GM23338 (cell line): ENCODE data around the gene CYP27A1.

Experiments
- CREB1 ChIP-seq: fragments of 250-450 bp; sonication (Bioruptor Pico); IDR thresholded peaks from 2 replicates; pipeline ENCODE4 v1.5.0; 2020; ENCODE audit warnings: low read depth, mild to moderate bottlenecking, moderate library complexity
- EZH2 ChIP-seq: fragments of 200-600 bp; sonication (generic); IDR thresholded peaks from one replicate; pipeline ENCODE4 v1.8.0; 2017; ENCODE audit warnings: antibody characterized with exemption, mild to moderate bottlenecking, low read depth; ENCODE audit not compliant: unreplicated experiment
- EZH2phosphoT487 ChIP-seq: fragments of 200-600 bp; sonication (generic); IDR thresholded peaks from one replicate; pipeline ENCODE4 v1.8.1; 2018; ENCODE audit warnings: antibody characterized with exemption; ENCODE audit not compliant: unreplicated experiment
- JUNB ChIP-seq: IDR thresholded peaks from one replicate; pipeline ENCODE4 v1.6.1; 2016; ENCODE audit warnings: antibody characterized with exemption; ENCODE audit not compliant: unreplicated experiment
- NANOG ChIP-seq: IDR thresholded peaks from 2 replicates; pipeline ENCODE4 v1.6.1; 2016; ENCODE audit warnings: antibody characterized with exemption, borderline replicate concordance
- POLR2AphosphoS5 ChIP-seq: IDR thresholded peaks from 2 replicates; pipeline ENCODE4 v1.6.1; 2016; ENCODE audit warnings: antibody characterized with exemption, low read depth
- STAT1 ChIP-seq: IDR thresholded peaks from one replicate; pipeline ENCODE4 v1.6.1; 2016; ENCODE audit warnings: antibody characterized with exemption; ENCODE audit not compliant: unreplicated experiment
- ZNF114 ChIP-seq: fragments of 250-450 bp; sonication (Bioruptor Pico); IDR thresholded peaks from 2 replicates; pipeline ENCODE4 v1.5.0; 2020; ENCODE audit warnings: mild to moderate bottlenecking, moderate library complexity
- TF ChIP-seq, protein P1 (sequence below), 2 experiments: fragments of 200-600 bp in 1 of 2; sonication (generic) in 1 of 2; conservative IDR thresholded peaks; 2 replicates each; pipeline versions ENCODE4 v1.5.1 to v1.6.1; 2016 to 2017; ENCODE audit warnings: antibody characterized with exemption in 2 of 2, low read depth in 2 of 2, mild to moderate bottlenecking in 2 of 2, moderate library complexity in 1 of 2
- TF ChIP-seq, protein P2 (sequence below): IDR thresholded peaks from one replicate; pipeline ENCODE4 v1.6.1; 2018; ENCODE audit warnings: antibody characterized with exemption; ENCODE audit not compliant: unreplicated experiment
- TF ChIP-seq, protein P3 (sequence below): IDR thresholded peaks from 2 replicates; pipeline ENCODE4 v1.6.1; 2016; ENCODE audit warnings: antibody characterized with exemption
- TF ChIP-seq, protein P4 (sequence below): fragments of 250-450 bp; sonication (Bioruptor Pico); IDR thresholded peaks from 2 replicates; pipeline ENCODE4 v1.5.0; 2020; ENCODE audit warnings: mild to moderate bottlenecking, moderate library complexity

DNA sequence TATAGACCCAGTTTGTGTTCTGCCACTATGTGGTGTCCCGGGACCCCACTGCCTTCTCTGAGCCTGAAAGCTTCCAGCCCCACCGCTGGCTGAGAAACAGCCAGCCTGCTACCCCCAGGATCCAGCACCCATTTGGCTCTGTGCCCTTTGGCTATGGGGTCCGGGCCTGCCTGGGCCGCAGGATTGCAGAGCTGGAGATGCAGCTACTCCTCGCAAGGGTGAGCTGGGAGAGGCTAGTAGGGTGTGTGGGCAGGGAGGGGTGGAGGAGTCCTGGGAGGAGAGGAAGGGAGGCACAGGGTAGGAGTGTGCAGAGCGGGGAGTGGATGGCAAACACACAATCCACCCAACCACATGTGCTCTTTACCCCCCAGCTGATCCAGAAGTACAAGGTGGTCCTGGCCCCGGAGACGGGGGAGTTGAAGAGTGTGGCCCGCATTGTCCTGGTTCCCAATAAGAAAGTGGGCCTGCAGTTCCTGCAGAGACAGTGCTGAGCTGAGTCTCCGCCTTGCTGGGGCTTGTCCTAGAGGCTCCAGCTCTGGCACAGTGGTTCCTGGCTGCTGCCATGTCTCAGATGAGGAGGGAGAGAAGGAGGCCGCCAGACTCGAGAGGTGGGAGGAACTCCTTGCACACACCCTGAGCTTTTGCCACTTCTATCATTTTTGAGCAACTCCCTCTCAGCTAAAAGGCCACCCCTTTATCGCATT is 32.7 kb downstream of the CYP27A1 start:
- TF ChIP-seq, protein P1, sequence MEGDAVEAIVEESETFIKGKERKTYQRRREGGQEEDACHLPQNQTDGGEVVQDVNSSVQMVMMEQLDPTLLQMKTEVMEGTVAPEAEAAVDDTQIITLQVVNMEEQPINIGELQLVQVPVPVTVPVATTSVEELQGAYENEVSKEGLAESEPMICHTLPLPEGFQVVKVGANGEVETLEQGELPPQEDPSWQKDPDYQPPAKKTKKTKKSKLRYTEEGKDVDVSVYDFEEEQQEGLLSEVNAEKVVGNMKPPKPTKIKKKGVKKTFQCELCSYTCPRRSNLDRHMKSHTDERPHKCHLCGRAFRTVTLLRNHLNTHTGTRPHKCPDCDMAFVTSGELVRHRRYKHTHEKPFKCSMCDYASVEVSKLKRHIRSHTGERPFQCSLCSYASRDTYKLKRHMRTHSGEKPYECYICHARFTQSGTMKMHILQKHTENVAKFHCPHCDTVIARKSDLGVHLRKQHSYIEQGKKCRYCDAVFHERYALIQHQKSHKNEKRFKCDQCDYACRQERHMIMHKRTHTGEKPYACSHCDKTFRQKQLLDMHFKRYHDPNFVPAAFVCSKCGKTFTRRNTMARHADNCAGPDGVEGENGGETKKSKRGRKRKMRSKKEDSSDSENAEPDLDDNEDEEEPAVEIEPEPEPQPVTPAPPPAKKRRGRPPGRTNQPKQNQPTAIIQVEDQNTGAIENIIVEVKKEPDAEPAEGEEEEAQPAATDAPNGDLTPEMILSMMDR (conservative IDR thresholded peaks at IDR 0.05; ENCODE audit: low read depth in 2 of 2), result no peak
- TF ChIP-seq POLR2AphosphoS5 (no peak), EZH2phosphoT487 (no peak), EZH2 (no peak), ZNF114 (CRISPR knock-in tag) (no peak), NANOG (no peak), CREB1 (CRISPR knock-in tag) (no peak), JUNB (no peak), STAT1 (no peak)
- TF ChIP-seq, protein P2, sequence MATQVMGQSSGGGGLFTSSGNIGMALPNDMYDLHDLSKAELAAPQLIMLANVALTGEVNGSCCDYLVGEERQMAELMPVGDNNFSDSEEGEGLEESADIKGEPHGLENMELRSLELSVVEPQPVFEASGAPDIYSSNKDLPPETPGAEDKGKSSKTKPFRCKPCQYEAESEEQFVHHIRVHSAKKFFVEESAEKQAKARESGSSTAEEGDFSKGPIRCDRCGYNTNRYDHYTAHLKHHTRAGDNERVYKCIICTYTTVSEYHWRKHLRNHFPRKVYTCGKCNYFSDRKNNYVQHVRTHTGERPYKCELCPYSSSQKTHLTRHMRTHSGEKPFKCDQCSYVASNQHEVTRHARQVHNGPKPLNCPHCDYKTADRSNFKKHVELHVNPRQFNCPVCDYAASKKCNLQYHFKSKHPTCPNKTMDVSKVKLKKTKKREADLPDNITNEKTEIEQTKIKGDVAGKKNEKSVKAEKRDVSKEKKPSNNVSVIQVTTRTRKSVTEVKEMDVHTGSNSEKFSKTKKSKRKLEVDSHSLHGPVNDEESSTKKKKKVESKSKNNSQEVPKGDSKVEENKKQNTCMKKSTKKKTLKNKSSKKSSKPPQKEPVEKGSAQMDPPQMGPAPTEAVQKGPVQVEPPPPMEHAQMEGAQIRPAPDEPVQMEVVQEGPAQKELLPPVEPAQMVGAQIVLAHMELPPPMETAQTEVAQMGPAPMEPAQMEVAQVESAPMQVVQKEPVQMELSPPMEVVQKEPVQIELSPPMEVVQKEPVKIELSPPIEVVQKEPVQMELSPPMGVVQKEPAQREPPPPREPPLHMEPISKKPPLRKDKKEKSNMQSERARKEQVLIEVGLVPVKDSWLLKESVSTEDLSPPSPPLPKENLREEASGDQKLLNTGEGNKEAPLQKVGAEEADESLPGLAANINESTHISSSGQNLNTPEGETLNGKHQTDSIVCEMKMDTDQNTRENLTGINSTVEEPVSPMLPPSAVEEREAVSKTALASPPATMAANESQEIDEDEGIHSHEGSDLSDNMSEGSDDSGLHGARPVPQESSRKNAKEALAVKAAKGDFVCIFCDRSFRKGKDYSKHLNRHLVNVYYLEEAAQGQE, result no peak
- TF ChIP-seq, protein P3, sequence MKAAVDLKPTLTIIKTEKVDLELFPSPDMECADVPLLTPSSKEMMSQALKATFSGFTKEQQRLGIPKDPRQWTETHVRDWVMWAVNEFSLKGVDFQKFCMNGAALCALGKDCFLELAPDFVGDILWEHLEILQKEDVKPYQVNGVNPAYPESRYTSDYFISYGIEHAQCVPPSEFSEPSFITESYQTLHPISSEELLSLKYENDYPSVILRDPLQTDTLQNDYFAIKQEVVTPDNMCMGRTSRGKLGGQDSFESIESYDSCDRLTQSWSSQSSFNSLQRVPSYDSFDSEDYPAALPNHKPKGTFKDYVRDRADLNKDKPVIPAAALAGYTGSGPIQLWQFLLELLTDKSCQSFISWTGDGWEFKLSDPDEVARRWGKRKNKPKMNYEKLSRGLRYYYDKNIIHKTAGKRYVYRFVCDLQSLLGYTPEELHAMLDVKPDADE, result no peak
- TF ChIP-seq, protein P4, sequence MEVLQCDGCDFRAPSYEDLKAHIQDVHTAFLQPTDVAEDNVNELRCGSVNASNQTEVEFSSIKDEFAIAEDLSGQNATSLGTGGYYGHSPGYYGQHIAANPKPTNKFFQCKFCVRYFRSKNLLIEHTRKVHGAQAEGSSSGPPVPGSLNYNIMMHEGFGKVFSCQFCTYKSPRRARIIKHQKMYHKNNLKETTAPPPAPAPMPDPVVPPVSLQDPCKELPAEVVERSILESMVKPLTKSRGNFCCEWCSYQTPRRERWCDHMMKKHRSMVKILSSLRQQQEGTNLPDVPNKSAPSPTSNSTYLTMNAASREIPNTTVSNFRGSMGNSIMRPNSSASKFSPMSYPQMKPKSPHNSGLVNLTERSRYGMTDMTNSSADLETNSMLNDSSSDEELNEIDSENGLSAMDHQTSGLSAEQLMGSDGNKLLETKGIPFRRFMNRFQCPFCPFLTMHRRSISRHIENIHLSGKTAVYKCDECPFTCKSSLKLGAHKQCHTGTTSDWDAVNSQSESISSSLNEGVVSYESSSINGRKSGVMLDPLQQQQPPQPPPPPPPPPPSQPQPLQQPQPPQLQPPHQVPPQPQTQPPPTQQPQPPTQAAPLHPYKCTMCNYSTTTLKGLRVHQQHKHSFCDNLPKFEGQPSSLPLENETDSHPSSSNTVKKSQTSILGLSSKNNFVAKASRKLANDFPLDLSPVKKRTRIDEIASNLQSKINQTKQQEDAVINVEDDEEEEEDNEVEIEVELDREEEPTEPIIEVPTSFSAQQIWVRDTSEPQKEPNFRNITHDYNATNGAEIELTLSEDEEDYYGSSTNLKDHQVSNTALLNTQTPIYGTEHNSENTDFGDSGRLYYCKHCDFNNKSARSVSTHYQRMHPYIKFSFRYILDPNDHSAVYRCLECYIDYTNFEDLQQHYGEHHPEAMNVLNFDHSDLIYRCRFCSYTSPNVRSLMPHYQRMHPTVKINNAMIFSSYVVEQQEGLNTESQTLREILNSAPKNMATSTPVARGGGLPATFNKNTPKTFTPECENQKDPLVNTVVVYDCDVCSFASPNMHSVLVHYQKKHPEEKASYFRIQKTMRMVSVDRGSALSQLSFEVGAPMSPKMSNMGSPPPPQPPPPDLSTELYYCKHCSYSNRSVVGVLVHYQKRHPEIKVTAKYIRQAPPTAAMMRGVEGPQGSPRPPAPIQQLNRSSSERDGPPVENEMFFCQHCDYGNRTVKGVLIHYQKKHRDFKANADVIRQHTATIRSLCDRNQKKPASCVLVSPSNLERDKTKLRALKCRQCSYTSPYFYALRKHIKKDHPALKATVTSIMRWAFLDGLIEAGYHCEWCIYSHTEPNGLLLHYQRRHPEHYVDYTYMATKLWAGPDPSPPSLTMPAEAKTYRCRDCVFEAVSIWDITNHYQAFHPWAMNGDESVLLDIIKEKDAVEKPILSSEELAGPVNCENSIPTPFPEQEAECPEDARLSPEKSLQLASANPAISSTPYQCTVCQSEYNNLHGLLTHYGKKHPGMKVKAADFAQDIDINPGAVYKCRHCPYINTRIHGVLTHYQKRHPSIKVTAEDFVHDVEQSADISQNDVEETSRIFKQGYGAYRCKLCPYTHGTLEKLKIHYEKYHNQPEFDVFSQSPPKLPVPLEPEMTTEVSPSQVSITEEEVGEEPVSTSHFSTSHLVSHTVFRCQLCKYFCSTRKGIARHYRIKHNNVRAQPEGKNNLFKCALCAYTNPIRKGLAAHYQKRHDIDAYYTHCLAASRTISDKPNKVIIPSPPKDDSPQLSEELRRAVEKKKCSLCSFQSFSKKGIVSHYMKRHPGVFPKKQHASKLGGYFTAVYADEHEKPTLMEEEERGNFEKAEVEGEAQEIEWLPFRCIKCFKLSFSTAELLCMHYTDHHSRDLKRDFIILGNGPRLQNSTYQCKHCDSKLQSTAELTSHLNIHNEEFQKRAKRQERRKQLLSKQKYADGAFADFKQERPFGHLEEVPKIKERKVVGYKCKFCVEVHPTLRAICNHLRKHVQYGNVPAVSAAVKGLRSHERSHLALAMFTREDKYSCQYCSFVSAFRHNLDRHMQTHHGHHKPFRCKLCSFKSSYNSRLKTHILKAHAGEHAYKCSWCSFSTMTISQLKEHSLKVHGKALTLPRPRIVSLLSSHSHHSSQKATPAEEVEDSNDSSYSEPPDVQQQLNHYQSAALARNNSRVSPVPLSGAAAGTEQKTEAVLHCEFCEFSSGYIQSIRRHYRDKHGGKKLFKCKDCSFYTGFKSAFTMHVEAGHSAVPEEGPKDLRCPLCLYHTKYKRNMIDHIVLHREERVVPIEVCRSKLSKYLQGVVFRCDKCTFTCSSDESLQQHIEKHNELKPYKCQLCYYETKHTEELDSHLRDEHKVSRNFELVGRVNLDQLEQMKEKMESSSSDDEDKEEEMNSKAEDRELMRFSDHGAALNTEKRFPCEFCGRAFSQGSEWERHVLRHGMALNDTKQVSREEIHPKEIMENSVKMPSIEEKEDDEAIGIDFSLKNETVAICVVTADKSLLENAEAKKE (CRISPR knock-in tag), result no peak
